K562 (cell line): ENCODE measurements around the gene SUMF1. TPM values are rescaled to one million over a fixed set of nuclear protein-coding genes. Genes with fewer than 3 reads are reported as not detected.
A peak's percentile ranks its signal among the peaks of the same experiment; 100 is the strongest.

ENCODE experiments used
- BHLHE40 ChIP-seq: IDR thresholded peaks from 2 replicates; pipeline ENCODE4 v1.6.1; 2011; ENCODE audit warnings: low read length, improper control_type of control experiment
- BMI1 ChIP-seq: fragments of 150-350 bp; IDR thresholded peaks from 2 replicates; pipeline ENCODE4 v1.6.1; 2014; ENCODE audit warnings: low read length
- EP400 ChIP-seq: fragments of 450-650 bp; IDR thresholded peaks from 2 replicates; pipeline ENCODE4 v1.6.1; 2017; ENCODE audit warnings: antibody characterized with exemption, mild to moderate bottlenecking, moderate library complexity
- FOS ChIP-seq: IDR thresholded peaks from 3 replicates; pipeline ENCODE4 v1.6.1; 2011; ENCODE audit not compliant: insufficient read length; ENCODE audit errors: extremely low read depth
- FOSL1 ChIP-seq: fragments of 200-800 bp; sonication (Bioruptor generic); conservative IDR thresholded peaks from 2 replicates; pipeline ENCODE4 v1.6.1; 2016; ENCODE audit warnings: missing genetic modification characterization, missing compliant biosample characterization
- FOXA3 ChIP-seq, 2 experiments: fragments of 450-650 bp in 1 of 2; sonication (generic) in 1 of 2; formaldehyde crosslinking; IDR thresholded peaks in 1 of 2; conservative IDR thresholded peaks in 1 of 2; 2 replicates each; pipeline versions ENCODE4 v1.4.0 to v1.8.0; 2020 to 2022; ENCODE audit warnings: mild to moderate bottlenecking in 2 of 2, missing genetic modification reagents in 1 of 2
- FOXJ2 ChIP-seq: fragments of 200-800 bp; sonication (Bioruptor generic); IDR thresholded peaks from 2 replicates; pipeline ENCODE4 v1.6.1; 2016; ENCODE audit warnings: missing genetic modification characterization, missing compliant biosample characterization
- FOXK2 ChIP-seq, 2 experiments: fragments of 450-650 bp; IDR thresholded peaks in 1 of 2; conservative IDR thresholded peaks in 1 of 2; 2 replicates each; pipeline ENCODE4 v1.6.1; 2016; ENCODE audit warnings: low read depth in 2 of 2, mild to moderate bottlenecking in 1 of 2
- JUN ChIP-seq, 2 experiments: sonication (generic) in 1 of 2; formaldehyde crosslinking in 1 of 2; IDR thresholded peaks; 2 replicates each; pipeline versions ENCODE4 v1.6.1 to v1.8.0; 2012 to 2022; ENCODE audit warnings: borderline replicate concordance in 2 of 2, mild to moderate bottlenecking in 2 of 2, improper control_type of control experiment in 1 of 2, low read depth in 1 of 2, low read length in 1 of 2, missing genetic modification reagents in 1 of 2
- JUND ChIP-seq, 2 experiments: IDR thresholded peaks; 2 replicates in 1 of 2; 3 replicates in 1 of 2; pipeline ENCODE4 v1.6.1; 2011; ENCODE audit warnings: borderline replicate concordance in 2 of 2, low read depth in 2 of 2, low read length in 2 of 2, improper control_type of control experiment in 1 of 2, missing biosample characterization in 1 of 2, missing genetic modification characterization in 1 of 2, missing genetic modification reagents in 1 of 2
- MCM5 ChIP-seq: fragments of 450-650 bp; IDR thresholded peaks from 2 replicates; pipeline ENCODE4 v1.6.1; 2016; ENCODE audit warnings: low read depth
- MNT ChIP-seq, 2 experiments: fragments of 450-650 bp; conservative IDR thresholded peaks; 2 replicates each; pipeline ENCODE4 v1.6.1; 2017; ENCODE audit warnings: mild to moderate bottlenecking in 2 of 2, moderate library complexity in 2 of 2
- MYNN ChIP-seq, 2 experiments: sonication (generic); formaldehyde crosslinking in 1 of 2; IDR thresholded peaks; 2 replicates each; pipeline versions ENCODE4 v1.5.0 to v1.6.1; 2016 to 2020; ENCODE audit warnings: antibody characterized with exemption in 1 of 2, missing genetic modification reagents in 1 of 2
- NEUROD1 ChIP-seq: fragments of 150-350 bp; IDR thresholded peaks from 2 replicates; pipeline ENCODE4 v1.6.1; 2014; ENCODE audit warnings: borderline replicate concordance, low read length, low read depth; ENCODE audit not compliant: partially characterized antibody
- PKNOX1 ChIP-seq: fragments of 450-650 bp; IDR thresholded peaks from 2 replicates; pipeline ENCODE4 v1.6.1; 2016
- RFX1 ChIP-seq: fragments of 450-650 bp; IDR thresholded peaks from 2 replicates; pipeline ENCODE4 v1.6.1; 2016; ENCODE audit warnings: mild to moderate bottlenecking, moderate library complexity
- SMAD1 ChIP-seq: fragments of 150-350 bp; IDR thresholded peaks from 2 replicates; pipeline ENCODE4 v1.6.1; 2014; ENCODE audit warnings: low read length, low read depth; ENCODE audit not compliant: partially characterized antibody
- USF1 ChIP-seq: sonication (generic); formaldehyde crosslinking; IDR thresholded peaks from 2 replicates; pipeline ENCODE4 v1.9.0; 2022; ENCODE audit warnings: mild to moderate bottlenecking, missing genetic modification reagents
- polyA plus RNA-seq, 8 experiments: library from polyadenylated mRNA; depleted of rRNA in 4 of 8; stranded (reverse) in 5 of 8; unstranded in 3 of 8; fragments of >200 nt; fragmentation: Nextera tagmentation in 2 of 8; fragmentation: Illumina TruSeq in 1 of 8; extraction: Ambion mirVana in 2 of 8; extraction: Trizol in 1 of 8; gene quantifications; 2 replicates each; pipeline versions ENCODE4 v1.2.1 to v1.2.3, GENCODE V29; 2011 to 2014; ENCODE audit warnings: inconsistent platforms in 1 of 8, missing spikeins in 1 of 8
- total RNA-seq, 7 experiments: library from RNA; depleted of rRNA in 6 of 7; stranded (reverse); fragments of >200 nt in 6 of 7; fragmentation: Illumina TruSeq in 2 of 7; extraction: Trizol in 2 of 7; gene quantifications; 2 replicates each; pipeline versions ENCODE4 v1.2.1 to v1.2.3, GENCODE V29; 2011 to 2021; ENCODE audit warnings: low replicate concordance in 1 of 7

SUMF1 gene
- total and polyA plus RNA-seq, 9 of the 15 experiments (the other 6 are each of a cell fraction or from before 2014, with no cell fraction given), result 1.3 to 7.4 (median 4.2) TPM

GRCh38 chr3:4426782-4427344, 40.2 kb downstream of the SUMF1 start (continued):
- peak; percentile 88 to 90 for TF ChIP-seq FOXK2 (conservative IDR thresholded peaks at IDR 0.05 in 1 of 2, IDR thresholded peaks at IDR 0.05 in 1 of 2; ENCODE audit: low read depth in 2 of 2)
- TF ChIP-seq FOXA3 (CRISPR knock-in tag; conservative IDR thresholded peaks at IDR 0.05 in 1 of 2, IDR thresholded peaks at IDR 0.05 in 1 of 2), result peak; percentile 82 to 97
- TF ChIP-seq BMI1, result peak; percentile 64; the same call in 1 of the 2 replicates
- TF ChIP-seq FOS, result peak; percentile 30
- peak; percentile 89 for TF ChIP-seq FOXJ2 (tag)
- TF ChIP-seq BHLHE40, result peak; percentile 60; the same call in 1 of the 2 replicates
- no peak for TF ChIP-seq EP400
- TF ChIP-seq NEUROD1, result peak; percentile 32
- peak; percentile 93 for TF ChIP-seq FOSL1 (tag)
- TF ChIP-seq SMAD1, result no peak
- TF ChIP-seq USF1, result peak; percentile 57
- 0 out of 2 replicates have a peak, but pooled peaks have one; percentile 11 for TF ChIP-seq PKNOX1
- TF ChIP-seq MCM5, result no peak
- peak; percentile 99 for TF ChIP-seq MYNN (IDR thresholded peaks at IDR 0.05)
- TF ChIP-seq MYNN (CRISPR knock-in tag; IDR thresholded peaks at IDR 0.05), result no peak; the same call in 1 of the 2 replicates
- peak; percentile 86; the same call in 1 of the 2 replicates for TF ChIP-seq JUND (IDR thresholded peaks at IDR 0.05; ENCODE audit: borderline replicate concordance, low read depth, low read length)
- peak; percentile 87 for TF ChIP-seq JUND (tag; IDR thresholded peaks at IDR 0.05; ENCODE audit: borderline replicate concordance, low read depth, low read length)
- TF ChIP-seq MNT (conservative IDR thresholded peaks at IDR 0.05), result peak in 1 of 2 experiments; percentile 59; a peak in 3 of 4 replicates
- TF ChIP-seq RFX1, result peak; percentile 92
- peak; percentile 89 for TF ChIP-seq JUN (IDR thresholded peaks at IDR 0.05; ENCODE audit: borderline replicate concordance, low read depth, low read length)
- no peak for TF ChIP-seq JUN (CRISPR knock-in tag; IDR thresholded peaks at IDR 0.05; ENCODE audit: borderline replicate concordance)
